Activated CD4-positive, alpha-beta T cell treated with anti-CD3 and anti-CD28 coated beads for 1 hour (primary cell): Measurements from ENCODE around the gene TUFT1.
"Not testable (repeated sequence)": the region's sequence is repeated elsewhere in the genome, so short reads cannot be mapped to it uniquely, and the experiment has no call there.

Source experiments
- DNase-seq: peaks from one replicate; pipeline ENCODE4 v3.0.0-alpha.2; 2020

The TUFT1 gene

GRCh38 chr1:151618996-151619395 is 78.9 kb downstream of the TUFT1 start:
- DNase-seq: not testable (repeated sequence)

GRCh38 chr1:151619489-151620093 is 79.5 kb downstream of the TUFT1 start:
- no peak for DNase-seq

- DNase-seq: no peak
These were observed 80.2 kb downstream of the TUFT1 start for GRCh38 chr1:151620286-151620685.

- no peak for DNase-seq
These were observed 81.2 kb downstream of the TUFT1 start for GRCh38 chr1:151621351-151621750.

- no peak for DNase-seq
These were observed 84.7 kb downstream of the TUFT1 start for GRCh38 chr1:151624783-151625182.

GRCh38 chr1:151626740-151627334 is 86.7 kb downstream of the TUFT1 start:
- DNase-seq: no peak

GRCh38 chr1:151629278-151629677 is 89.2 kb downstream of the TUFT1 start:
- no peak for DNase-seq
